NCI-H1417 (cell line): Measurements from ENCODE around the gene RARRES1.
A peak's percentile ranks its signal among the peaks of the same experiment; 100 is the strongest.

Experiments
- DNase-seq, 3 experiments: peaks; one replicate each; lab custom pipeline; 2025; lab: John Stamatoyannopoulos, UW

Gene RARRES1

GRCh38 chr3:158735296-158736033, 3.2 kb upstream of the RARRES1 start:
- DNase-seq: no peak

DNA sequence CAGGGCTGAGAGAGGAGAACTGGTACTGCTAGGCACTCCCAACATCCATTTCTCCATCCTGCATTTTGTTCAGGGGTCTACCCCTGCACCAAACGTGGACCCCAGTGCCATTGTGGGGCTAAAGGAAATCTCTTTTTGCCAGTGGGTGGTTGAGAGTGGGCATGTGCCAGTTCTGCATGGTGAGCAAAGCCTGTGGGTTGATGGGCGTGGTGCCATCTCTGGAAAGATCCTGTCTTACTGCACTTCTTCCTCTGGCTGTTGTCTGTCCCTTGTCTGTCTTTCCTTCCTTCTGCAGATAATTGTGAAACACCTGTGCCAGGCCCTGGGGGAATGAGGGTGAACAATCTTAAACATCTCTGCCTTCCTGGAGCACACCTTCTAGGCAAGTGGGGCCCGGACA, 1.4 kb upstream of the RARRES1 start:
- DNase-seq: no peak

DNA sequence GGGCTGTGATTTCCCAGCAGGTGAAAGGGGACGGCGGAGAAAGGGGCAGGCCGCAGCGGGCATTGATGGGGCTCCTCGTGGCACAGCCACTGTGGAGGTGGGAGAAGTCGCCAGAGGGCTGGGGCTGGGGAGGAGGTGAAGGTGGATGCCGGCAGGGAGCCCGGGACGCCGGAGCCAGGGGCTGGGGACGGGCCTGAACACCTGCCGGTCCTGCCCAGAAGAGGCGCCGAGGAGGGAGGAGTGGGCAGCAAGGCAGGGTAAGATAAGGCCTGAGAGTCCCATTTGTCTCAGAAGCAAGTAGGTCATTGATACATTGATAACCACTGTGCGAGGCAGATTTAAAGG, 571 bp upstream of the RARRES1 start:
- no peak for DNase-seq

- DNase-seq: no peak
These were observed 771 bp downstream of the RARRES1 start for GRCh38 chr3:158731486-158731885.

DNA sequence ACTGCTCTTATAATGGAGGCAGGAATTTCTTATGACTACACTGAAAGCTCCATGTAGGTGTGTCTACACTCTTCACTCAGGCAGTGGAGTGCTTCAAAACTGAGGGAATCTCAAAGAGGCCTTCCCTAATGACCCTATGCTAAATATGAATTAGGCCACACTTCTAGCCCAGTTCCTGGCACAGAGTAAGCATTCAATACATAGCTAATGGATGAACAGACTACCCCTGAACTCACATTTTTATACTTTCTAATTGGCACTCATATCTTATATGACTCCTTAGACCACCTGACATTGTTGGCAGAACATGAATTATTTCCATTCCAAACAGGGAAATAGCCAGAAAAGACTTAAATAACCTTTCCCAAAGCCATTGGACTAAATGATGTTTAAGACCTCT, 3.4 kb downstream of the RARRES1 start:
- DNase-seq: no peak

DNA sequence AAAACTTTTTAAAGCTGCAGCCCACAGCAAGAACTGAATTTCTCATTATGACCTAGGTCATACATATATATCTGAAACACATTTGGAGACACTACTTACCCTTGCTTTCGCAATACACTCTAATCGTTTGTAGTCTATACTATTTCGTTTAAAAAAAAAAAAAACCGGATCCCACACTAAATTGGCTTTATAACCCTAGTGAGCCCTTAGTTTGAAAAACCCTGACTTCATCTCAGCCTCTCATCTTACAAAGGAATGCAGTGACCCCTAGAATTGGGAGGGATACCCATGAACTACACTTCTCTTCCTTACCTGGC, 4.2 kb downstream of the RARRES1 start:
- no peak for DNase-seq

DNA sequence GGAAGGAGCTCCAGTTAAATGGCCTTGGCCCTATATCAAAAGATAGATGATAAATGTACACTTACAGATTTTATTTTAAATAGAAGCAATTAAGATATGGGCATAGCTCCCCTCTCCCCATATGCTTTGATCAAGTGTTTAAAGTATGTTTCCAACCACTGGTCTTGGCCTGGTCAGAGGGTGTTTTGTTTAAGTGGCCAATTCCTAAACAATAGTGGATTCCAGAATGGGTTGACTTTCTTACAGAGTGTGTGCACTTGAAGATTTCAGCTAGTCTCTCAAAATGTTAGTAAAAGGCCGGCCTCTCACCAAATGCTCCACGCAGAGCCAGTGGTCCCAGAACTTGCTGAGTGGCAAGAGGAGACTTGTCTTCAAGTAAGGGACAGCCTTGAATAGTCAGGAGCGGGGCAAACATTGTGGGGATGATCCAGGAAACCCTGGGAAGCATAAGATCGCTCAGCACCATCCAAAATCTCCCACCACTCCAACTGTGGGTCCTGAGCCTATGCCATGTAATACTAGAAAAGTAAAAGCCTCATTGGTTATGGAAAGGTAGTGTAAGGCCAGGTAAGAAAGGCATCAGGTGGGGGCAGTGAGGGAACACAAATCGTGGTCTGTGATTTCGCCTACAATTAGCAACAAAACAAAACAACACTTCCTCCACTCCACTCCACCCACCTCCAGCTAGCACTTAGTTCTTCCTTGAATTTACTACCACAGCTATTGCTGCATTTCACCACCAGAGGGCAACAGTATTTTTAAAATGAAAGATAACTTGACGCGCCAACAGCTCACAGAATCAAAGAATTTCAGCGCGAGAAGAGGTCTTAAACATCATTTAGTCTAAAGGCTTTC, 4.8 kb downstream of the RARRES1 start:
- DNase-seq: peak; percentile 20 to 74 (median 43)

- DNase-seq: no peak
These were observed 6.8 kb downstream of the RARRES1 start for GRCh38 chr3:158725348-158726011.

GRCh38 chr3:158723991-158724390, 8.3 kb downstream of the RARRES1 start:
- DNase-seq: no peak

DNA sequence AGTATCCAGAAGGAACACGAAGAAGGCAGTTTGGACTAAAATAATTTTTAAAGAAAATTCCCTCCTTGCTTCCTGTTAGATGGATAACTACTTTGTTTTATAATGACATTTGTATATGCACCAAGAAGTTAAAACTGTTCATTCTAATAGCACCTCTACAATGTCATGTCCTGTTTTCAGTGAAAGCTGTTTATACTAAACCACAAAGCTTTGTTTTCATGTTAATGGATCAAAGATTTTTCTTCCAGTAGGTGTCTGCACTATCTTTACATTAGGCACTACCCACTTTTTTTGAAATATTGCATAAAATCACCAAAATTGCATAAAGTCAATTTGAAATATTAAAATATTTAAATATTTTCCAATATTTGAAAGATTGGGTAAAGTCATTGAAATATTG, 10.1 kb downstream of the RARRES1 start:
- no peak for DNase-seq

DNA sequence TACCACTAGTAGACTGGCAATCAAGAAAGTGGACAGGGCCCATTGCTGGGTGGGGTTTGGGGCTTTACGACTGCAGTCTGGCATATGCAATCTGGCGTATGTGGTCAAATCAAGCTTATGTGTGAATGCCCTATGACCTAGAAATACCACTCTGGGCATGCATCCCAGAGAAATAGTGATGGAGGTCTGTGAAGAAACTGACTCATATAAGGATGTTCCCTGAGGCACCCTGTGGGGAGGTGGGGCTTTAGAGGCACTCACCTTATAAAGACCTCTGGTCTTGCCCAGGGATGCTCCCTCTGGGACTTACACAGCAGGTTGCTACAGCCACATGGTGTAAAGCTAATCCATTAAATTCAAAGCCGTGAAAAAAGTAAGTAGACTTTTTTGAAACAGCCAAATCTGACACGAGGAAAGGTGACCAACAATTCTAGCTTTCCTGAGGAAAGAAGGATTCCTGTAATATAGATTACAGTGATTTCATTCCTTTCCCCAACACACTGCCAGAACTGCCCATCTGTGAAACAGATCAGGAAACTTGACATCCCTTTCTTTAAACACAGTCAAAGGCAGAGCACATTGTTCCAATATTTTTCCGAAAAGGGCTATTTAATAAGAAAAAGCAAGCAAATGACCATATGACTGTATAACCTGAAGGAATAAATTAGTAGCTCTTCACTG, 13.6 kb downstream of the RARRES1 start:
- no peak for DNase-seq

- DNase-seq: no peak
These were observed 14.7 kb downstream of the RARRES1 start for GRCh38 chr3:158717576-158717975.

- no peak for DNase-seq
These were observed 19.2 kb downstream of the RARRES1 start for GRCh38 chr3:158713094-158713499.

DNA sequence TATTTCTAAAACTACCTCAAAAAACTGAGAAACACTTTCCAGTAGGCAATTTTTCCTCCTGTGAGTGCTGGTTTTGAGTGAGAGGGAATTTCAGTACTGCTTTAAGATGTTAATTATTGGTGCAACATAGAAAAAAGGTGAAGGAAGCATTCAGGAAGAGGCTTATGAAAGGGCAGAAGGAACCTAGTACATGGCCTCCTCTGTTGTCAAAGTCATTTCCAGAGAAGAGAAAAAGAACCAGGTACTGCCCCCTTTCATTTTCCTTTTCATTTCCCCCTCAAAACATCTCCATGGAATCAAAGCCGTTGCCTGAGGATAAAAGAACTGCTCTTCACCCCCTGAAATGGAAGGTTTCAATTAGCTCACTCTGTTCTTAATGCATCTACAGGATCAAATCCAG, 19.8 kb downstream of the RARRES1 start:
- no peak for DNase-seq

- no peak for DNase-seq
These were observed 20.4 kb downstream of the RARRES1 start for GRCh38 chr3:158711886-158712285.

- DNase-seq: no peak
These were observed 21.7 kb downstream of the RARRES1 start for GRCh38 chr3:158710601-158711000.

GRCh38 chr3:158709666-158710083, 22.6 kb downstream of the RARRES1 start:
- DNase-seq: no peak

- DNase-seq: no peak
These were observed 28.7 kb downstream of the RARRES1 start for GRCh38 chr3:158703566-158703965.

DNA sequence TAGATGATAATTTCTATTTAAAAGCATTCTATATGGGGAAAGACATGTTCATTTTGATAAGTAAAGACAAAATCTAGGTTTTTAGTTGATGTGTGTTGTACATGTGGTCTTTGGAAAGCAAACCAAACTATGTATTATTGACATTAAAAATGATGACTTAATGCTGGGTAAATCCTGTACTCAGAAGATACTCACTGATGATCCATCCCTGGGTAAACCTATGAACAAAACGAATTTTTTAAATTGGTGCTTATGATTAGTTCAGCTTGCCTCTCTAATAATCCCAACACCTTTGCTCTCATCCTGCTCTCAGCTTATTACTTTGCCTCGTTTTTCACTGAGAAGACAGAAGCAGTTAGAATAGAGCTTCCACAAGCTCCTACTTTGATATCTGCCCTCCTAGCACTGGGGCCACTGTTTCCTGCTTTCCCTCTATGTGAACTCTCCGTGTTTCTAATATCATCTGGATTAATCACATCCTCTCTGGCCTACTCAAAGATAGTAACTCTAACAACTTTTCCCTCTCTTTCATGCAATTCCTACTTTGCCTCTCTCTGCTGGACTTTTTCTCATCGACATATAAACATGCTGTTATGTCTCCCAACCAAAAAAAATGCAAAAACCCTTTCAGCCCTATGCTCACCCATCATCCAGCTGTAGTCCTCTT, 29.3 kb downstream of the RARRES1 start:
- DNase-seq: no peak

- DNase-seq: no peak
These were observed 30.7 kb downstream of the RARRES1 start for GRCh38 chr3:158701420-158702065.

- DNase-seq: no peak
These were observed 31.7 kb downstream of the RARRES1 start for GRCh38 chr3:158700559-158700958.
